GM21447 (cell line): ENCODE measurements around the gene CLRN2.

Experiments
- ATAC-seq: cut with Tn5 transposase; IDR thresholded peaks from one replicate; pipeline ENCODE4 v1.9.1; 2021; ENCODE audit not compliant: unreplicated experiment

CLRN2 gene, protein sequence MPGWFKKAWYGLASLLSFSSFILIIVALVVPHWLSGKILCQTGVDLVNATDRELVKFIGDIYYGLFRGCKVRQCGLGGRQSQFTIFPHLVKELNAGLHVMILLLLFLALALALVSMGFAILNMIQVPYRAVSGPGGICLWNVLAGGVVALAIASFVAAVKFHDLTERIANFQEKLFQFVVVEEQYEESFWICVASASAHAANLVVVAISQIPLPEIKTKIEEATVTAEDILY

DNA sequence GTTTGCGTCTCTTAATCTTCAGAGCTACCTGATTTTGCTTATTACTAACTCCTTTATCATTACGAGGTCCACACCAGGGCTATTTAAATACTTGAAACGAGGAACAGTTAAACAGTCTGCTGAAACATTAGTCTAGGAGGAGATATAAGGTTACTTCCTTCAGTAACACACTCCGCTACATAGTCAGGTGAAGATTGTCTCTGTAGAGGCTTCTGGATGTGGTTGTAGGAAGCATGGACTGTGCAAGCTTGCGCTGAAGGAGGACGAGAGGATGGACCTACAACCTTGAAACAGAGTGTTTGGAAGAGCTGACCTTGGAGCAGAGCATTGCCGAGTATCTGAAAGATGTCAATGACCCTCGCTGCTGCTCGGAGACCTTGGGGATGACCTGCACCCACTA, at the start of gene CLRN2:
TSS of gene CLRN2 (plus strand) at position 301 of the 400 bp plus-strand sequence. CDS start 102 bp downstream, outside the sequence.
- no peak for ATAC-seq

DNA sequence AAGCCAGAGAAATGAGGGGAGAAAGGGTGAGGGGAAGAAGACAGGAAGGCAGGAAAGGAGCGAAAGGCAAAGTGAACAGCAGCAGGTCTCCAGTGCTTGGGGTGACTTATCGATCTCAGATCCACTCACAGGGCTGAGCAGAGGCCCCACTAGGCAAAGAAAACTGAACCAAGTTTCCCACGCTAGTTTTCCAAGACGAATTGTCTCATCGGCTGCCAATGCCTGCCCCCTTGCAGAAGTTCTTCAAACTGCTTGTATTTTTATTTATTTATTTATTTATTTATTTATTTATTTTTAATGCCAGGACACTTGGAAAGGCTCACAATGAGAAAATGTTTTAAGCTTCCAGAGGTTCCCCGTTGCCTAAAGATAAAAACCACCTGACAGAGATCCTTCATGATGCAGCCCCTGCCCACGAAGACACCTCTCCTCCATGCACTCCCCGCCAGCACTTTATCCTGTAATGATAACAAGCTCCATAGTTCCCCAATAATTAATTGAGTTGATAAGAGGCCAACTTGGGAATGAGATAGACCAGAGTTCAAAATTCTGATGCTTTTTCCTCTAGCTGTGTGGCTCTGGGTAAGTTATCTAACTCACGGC, 46.2 kb upstream of the CLRN2 start:
- no peak for ATAC-seq

DNA sequence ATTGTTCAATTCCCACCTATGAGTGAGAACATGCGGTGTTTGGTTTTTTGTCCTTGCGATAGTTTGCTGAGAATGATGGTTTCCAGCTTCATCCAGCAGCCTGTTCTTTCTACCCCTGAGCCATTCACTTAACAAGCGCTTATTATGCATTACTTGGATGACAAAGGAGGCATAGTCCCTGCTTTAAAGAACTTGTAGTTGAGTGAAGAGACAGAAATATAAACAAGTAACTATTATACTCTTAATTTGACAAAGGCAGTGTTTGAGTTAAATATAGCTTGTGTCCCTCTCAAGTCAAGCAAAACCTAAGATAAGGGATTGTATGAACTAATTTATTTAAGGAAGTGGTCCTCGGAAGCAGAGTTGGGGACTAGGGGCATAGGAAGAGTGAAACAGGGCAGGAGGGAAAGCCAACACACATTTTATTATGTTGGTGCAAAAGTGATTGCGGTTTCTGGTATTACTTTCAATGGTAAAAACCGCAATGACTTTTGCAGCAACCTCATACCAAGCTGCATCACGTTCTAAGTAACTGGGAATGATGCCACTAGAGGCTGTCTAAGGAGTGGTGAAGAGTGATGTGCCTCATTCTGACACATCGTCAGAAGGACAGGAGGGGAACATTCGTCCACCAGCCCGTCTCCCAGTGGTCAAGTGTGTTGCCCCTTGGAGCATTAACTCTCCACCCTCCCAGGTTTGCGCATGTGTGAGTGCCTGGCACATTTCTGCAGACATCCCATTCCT, 44.9 kb upstream of the CLRN2 start:
- no peak for ATAC-seq

DNA sequence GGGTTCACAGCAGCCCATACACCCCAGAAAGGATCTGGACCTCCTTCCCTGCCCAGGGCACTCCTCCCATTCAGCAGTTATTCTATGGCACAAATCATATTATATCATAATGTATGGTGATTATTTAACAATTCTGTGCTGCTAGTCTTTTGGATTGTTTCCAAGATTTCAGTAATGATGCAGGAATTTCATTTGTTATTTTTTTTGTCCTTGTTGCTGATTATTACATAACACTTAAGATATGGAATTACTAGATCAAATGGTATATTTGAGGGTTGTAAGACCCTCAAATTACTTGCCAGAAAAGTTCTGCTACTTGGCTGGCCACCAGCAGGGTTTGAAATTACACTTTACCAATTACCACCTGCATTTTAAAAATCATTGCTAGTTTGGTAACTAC, 39.5 kb upstream of the CLRN2 start:
- no peak for ATAC-seq

DNA sequence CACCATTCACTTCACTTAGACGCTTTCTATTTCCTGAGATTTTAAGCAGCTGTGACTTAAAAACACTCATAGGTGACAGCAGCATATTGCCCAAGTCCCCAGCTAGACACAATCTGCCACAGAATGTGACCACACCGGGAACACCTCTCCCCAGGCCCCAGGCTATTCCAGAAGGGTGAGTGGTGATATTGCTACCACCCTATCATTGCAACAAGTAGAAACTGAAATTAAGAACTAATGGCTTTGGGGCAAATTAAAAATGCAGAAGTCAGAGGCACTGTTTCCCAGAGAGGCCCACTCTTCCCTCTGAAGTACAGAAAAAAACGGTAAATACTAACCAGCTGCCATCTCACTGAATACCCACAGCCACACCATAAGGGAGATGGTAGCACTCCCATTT, 38.1 kb upstream of the CLRN2 start:
- ATAC-seq, result no peak

DNA sequence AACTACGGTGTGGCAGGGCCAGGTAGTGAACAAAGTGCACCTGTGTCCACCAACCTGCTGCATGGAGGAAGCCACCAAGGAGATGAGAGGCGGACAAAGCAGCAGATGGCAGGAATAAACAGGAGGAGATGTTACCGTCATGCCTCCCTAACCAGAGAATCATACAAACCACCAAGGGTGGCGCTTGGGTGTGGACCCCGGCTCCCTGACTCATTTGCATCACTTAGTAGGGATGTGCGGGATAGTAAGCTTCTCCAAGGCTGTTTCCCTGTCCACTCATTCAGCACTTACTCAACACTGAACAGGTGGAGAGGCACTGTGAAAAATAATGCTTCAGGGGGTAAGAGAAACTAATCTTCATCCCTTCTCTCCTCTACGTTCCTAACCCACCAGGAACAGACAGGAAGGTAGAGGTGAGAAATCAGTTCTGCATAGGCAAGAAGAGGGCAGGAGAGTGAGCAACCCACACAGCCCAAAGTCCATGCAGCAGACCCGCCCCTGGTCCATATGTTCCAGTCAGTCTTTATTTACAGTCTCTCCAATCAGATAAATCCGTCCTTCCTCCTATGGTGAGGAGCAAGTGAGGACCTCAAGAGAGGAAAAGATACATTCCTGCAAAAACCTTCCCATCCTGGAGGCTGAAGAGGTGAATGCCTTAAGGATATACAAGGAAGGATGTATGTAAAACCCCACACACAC, 37.0 kb upstream of the CLRN2 start:
- ATAC-seq, result no peak

DNA sequence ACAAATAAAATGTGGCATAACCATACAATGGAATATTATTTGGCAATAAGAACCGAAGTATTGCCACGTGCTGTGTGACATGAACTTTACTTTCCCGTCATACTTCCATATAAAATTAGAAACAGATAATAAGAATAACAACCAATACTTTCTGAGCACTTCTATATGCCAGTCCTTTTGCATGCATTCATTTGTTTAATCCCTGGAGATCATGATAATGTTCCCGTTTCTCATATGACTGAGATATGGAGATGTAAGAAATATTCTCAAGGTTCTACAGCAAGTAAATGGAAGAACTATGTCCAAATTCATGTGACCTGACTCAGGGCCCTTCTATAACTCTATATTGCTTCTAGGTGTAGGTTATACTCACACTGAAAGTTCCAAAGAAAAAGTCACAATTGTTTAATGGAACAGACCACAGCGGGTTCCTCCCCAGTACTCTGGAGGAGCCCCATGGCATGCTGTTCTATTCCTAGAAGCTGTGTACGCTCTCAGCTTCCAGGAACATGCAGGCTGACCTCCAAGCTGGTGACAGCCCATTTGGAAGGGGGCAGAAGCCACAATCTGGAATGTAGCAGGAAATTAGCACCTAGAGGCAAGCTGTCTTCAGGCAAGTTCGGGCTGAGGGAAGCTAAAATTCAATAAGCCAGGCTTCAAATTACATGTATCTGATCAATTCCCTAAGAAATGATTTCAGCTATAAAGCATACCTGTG, 34.6 kb upstream of the CLRN2 start:
- no peak for ATAC-seq

DNA sequence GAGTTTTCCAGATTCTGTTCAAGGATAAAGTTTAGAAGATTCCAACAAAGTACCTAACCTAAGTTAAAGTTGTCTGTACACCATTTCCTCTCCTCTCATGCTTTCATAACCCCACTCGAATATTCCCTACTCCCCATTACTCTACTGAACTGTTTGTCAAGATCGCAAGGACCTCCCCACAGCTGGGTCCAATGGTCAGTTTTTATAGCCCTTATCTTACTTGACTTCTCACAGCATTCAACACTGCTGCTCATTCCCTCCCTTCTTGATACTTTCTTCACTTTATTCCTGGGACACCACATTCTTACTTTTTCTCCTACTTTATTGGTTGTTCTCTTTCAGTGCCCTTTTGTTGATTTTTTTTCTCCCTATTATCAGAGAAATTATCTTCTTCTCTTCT, 34.0 kb upstream of the CLRN2 start:
- ATAC-seq, result no peak

DNA sequence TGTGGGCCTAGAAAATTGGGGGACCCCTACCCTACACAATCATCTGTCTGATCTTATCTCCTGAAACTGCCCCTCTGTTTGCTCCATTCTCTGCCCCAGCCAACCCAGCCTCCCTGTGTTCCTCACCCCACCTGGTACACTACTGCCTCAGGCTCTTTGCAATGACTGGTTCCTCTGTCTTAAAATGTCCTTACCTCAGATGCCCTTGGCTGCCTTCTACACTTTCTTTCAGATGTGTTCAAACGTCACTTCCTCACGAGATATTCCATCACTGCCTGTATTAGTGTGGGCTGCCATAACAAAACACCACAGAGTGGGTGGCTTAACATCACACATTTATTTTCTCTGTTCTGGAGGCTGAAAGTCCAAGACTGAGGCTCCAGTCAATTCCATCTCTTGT, 32.2 kb upstream of the CLRN2 start:
- ATAC-seq, result no peak

DNA sequence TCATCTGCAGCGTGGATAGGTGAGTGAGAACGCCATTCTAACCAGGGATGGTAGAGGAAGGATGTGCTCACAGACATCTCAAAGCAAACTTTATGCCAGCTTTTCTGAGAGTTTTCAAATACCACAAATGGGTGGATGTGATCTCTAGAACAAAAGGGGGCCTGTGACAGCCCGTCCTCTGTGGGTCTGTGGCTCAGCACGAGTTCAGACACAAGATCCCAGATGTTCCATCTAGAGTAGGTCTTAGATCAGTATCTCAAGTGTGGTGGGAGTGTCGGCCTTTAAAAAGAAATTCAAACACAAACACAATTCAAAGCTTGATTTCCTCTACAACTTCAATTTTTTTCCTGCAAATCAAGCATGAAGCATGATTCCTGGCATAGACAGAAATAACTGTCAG, 25.8 kb upstream of the CLRN2 start:
- no peak for ATAC-seq

DNA sequence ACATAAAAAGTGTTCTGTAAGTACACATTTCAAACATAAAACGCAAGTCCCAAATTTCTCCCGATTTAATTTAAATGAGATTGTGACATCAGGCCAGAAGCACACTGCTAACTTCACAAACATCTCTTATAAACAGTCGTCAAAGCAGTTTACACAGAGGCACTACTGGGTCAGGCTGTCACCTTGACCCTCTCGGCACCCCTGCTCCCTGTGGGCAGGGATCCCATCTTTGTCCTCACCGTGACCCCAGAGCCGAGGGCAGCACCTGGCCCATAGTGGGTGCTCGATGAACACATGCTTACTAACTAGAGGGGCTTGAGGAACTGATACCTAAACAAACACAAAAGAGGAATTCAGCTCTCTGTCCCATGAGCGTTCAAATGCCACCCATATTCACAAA, 25.2 kb upstream of the CLRN2 start:
- ATAC-seq, result no peak

DNA sequence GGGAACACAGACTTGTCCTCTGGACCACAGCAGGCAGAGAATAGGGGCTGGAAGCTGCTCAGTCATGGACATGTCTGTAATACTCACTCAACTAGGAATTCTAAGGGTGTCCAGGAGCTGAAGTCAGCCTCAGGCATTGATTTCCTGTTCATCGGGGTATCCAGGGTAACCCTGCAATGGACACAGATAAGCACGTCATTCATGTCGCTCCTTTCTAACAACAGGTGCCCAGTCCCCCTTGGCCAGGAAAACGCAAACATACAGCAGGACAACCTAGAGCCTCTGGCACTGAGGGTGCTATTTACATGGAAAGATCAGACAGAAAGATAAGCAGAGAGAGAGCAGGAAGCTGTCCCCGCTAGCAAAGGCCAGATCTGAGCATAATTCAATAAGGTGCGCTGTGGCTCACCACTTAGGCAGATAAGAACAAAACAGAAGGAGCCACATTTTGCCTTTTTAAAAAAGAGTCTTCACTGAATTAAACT, 24.3 kb upstream of the CLRN2 start:
- no peak for ATAC-seq

DNA sequence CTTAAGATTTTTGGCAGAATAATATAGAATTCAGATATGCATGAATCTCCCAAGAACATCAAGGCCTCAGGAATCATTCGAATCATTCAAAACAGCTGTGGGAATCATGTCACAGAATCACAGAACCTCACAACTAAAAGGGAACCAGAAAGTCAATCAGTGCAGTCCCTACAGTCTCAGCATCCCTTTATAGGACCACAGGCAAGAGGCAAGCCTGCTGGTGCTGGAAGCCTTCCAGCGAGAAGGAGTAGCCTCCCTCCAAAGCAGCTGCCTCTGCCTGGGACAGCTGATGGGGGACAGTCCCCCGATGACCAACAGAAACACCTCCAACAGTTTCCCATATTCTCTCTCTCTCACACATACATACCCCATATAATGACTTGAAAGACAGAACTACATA, 23.8 kb upstream of the CLRN2 start:
- no peak for ATAC-seq

DNA sequence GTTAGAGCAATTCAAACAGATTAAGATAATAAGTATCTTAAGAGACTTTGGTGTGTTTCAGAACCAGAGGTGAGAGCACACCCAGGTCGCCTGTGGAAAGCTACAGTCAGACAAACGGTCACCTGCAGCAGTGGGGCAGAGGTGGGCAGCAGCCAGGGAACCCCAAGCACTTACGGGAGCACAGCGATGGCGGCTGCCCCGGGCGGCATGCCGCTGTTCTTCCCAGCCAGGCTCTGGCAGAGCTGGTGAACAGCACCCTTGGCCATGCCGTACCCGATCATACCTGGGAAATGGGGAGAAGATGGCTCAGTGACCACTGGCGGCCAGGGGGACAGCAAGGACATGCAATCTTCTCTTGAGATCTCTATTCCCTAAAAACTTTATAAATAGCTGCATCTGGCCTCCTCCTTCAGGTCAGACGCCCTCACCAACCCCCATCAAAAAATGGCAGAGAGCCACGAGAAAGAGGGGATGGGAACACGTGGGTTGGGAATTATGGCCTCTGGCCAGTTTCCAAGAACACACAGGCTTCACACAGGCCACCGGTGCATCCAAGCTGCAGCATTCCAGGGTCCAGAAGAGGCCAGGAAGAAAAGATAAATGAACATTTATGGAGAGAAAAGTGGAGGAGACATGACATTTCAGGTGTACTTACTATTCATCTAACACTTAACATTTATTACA, 22.8 kb upstream of the CLRN2 start:
- no peak for ATAC-seq

DNA sequence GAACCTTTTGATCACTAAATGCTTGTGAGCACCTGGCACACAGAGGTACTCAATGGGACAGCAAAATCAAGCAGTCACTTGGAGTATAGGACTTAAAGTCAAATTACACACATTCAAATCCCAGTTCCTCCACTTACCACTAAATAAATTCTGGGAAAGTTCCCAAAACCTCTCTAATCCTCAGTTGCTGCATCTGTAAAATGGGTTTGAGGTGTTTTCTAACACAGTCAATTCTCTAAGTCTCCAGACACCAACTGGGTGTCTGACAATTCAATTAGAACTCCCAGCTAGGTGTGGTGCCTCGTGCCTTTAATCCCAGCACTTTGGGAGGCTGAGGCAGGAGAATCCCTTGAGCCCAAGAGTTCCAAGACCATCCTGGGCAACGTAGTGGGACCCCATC, 22.1 kb upstream of the CLRN2 start:
- ATAC-seq, result no peak

DNA sequence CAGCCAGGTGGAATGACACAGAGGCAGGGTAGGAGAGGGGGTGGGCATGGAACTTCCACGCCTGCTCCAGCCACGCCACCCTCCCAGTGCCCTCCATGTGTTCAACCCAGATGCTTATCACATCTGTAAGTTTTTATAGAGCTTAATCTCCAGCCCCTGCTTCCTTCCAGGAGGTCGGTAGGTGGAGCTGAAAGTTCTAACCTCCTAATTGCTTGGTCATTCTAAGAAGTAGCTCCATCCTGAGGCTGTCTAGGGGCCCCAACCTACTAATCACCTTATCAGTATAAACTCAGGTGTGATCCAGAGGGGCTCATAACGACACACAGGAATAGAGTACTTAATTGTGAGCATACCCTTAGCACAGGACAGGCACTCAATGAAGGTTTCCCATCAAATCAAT, 21.3 kb upstream of the CLRN2 start:
- ATAC-seq, result no peak

DNA sequence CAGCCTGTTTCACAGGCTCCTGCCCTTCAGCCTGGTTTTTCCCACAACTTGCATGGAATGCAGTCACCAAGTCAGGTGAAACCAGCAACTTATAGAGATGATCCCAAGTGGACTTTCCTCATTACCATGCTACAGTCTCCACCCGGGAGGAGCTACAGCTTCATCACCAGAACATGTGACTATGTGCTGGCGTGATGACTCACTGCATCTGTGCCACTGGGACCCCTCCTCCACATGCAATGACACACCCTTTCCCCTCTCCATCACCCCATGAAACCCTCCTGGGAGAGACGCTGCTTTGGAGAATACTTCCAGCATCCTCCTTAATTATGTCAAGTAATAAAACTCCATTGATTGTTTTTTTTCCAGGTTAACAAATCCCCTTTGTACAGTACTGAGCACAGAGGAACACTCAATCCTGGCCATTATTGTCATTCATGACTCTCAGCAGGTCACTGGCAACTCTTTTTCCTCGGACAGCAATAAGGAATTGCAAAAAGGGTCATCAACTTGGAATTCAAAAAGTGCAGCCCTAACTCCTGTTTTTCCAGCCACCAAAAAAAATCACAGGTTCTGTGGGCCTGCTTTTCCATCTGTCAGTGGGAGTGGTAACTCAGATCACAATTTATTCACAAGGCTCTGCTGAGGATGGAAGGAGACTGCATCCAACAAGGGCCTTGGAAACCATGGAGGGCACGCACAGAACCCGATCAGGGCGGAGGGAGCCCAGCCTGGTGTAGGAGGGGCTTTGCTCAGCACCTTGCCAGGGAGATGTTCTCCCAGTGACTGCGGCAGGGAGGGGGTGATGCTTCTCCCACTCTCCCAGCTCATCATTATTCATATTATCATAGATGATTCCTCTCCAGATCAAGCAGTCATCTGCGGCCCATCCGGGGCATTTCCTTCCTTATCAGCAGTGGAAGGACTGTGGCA, 20.4 kb upstream of the CLRN2 start:
- ATAC-seq, result no peak

DNA sequence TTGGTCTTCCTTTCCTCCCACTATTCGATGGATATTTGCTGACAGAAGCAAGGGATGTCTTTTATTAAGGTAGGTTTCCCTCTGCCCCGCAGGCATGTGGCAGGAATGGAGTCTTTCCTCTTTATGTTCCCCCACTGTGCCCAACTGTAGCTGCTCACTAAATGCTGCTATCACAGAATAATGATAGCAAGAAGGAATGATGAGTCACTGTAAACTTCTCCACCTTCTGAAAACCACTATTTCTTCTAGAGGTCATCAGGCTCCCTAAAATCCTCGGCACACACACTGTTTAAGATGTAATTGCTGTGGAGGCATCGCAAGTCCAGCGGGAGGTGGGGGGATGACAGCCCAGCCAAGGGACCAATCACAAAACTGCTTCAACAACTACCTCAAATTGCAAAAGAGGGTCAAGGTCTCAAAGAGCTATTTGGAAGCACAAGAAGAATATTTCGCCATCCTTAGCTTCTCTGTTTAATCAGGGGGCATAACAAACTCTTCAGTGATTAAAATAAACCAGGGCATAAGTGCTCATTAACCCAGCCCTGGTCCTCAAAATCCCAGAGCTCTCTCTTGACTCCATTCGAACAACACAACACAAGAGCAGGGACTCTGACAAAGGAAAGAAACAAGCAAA, 17.0 kb upstream of the CLRN2 start:
- no peak for ATAC-seq

DNA sequence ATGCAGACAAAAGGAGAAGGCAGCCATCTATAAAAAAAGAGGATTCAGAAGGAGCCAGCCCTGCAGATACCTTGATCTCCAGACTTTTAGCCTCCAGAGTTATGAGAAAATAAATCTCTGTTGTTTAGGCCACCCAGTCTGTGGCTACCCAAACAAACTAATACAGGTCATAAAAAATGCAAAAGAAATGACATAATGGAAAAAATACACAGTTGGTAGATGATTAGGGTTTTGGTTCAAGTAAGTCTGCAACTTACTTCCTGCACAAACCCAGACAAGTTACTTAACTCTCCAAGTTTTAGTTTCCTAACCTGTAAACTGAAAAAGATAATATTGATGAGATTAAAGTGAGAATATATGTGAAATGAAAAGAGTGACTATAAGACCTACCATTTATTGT, 14.4 kb upstream of the CLRN2 start:
- ATAC-seq, result peak; percentile 47
